ENCODE measurements around the gene SLC39A11. TPM values are rescaled to one million over a fixed set of nuclear protein-coding genes. Genes with fewer than 3 reads are reported as not detected.
"Not testable (repeated sequence)": the region's sequence is repeated elsewhere in the genome, so short reads cannot be mapped to it uniquely, and the experiment has no call there.

The SLC39A11 gene
- total RNA-seq, 3 donors from 2014 or later = 16.7 to 23.3 (median 20.1) TPM

DNA sequence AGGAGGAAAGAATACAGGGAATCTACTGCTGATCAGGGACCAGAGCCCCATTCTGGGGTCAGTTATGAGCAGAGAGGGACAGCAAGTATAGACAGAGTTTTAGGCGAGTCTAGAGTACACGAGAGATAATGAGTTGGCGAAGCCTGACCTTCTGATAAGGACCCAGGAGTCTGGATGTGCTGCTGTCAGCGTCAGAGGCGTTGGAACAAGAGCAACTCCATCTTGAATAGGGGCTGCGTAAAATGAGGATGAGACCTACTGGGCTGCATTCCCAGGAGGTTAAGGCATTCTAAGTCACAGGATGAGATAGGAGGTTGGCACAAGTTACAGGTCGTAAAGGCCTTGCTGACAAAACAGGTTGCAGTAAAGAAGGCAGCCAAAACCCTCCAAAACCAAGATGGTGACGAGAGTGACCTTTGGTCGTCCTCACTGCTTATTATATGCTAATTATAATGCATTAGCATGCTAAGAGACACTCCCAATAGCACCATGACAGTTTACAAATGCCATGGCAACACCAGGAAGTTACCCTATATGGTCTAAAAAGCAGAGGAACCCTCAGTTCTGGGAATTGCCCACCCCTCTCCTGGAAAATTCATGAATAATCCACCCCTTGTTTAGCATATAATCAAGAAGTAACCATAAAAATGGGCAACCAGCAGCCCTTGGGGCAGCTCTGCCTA is 330.5 kb downstream of the SLC39A11 start:
- not testable (repeated sequence) for H3K27me3 Mint-ChIP-seq (ENCODE audit: low read depth); H3K4me1 Mint-ChIP-seq (ENCODE audit: low read depth); DNase-seq; ATAC-seq; H3K9me3 Mint-ChIP-seq; H3K4me3 Mint-ChIP-seq; H3K36me3 Mint-ChIP-seq (ENCODE audit: insufficient read depth)

DNA sequence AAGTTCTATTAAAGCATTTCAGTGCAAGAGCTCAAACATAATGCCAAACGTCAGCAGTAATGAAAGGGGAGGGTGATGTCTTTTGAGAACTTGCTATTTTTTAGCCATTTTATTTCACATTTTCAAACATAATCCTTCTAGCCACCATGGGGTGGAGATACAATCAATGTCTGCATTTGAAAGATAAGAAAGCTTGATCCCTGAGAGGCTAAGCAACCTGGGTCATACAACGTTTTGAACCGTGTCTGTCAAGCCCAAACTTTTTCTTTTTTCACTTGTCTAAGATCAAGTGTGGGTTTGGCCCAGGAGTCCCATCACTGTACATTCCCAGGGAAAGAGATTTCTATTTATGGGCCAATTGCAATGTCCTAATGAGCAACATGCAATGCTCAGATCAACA is 331.1 kb downstream of the SLC39A11 start:
- peaks cover 2% of the 10 kb centered on the region for H3K36me3 Mint-ChIP-seq (ENCODE audit: insufficient read depth)
- H3K4me1 Mint-ChIP-seq (ENCODE audit: low read depth) = no peaks in the 10 kb centered on the region
- no peak for ATAC-seq
- H3K9me3 Mint-ChIP-seq = peaks cover 2% of the 10 kb centered on the region
- no peak overlapping the region for H3K4me3 Mint-ChIP-seq
- H3K27me3 Mint-ChIP-seq (ENCODE audit: low read depth) = no peaks in the 10 kb centered on the region
- DNase-seq = no peak

DNA sequence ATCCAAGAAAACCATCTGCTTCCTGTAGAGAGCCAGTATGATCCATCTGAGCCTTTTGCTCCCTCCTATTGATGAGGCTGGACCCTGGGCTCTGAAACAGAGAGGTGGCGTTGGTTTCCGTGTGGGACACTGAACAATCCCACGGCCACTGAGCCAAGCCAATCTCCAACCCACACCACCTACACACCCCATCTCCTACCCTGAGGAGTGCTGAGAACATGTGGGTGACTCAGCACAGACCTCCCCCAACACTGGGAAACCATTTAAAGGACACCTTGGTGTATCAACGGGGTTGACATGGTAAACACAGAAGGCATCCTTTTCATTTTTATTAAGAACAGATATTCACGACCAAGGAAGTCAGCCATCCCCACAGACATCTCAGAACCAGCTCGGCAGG is 332.1 kb downstream of the SLC39A11 start:
- peaks cover 7% of the 10 kb centered on the region for H3K9me3 Mint-ChIP-seq
- DNase-seq (no peak), ATAC-seq (no peak)
- no peak overlapping the region for H3K4me3 Mint-ChIP-seq
- no peaks in the 10 kb centered on the region for H3K27me3 Mint-ChIP-seq (ENCODE audit: low read depth)
- peaks cover 8% of the 10 kb centered on the region for H3K36me3 Mint-ChIP-seq (ENCODE audit: insufficient read depth)
- no peaks in the 10 kb centered on the region for H3K4me1 Mint-ChIP-seq (ENCODE audit: low read depth)

DNA sequence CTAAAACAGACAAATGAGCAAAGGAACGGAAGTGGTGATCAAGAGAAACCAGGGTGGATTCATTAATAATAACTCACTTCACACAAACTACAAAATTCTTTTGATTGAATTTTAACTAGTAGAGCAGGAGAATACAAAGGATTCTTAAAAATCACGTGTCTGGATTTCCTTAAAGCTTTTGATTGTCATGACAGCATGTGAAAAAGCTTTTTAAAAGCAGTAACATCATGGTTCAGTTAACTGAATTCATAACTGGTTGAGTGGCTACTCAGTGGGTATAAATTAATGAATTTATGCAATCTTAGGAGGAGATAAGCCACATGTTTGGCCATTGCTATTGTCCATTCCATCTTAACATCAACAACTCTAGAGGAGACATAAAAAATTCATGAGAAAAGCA is 333.2 kb downstream of the SLC39A11 start:
- Mint-ChIP-seq H3K27me3 (ENCODE audit: low read depth) (no peaks in the 10 kb centered on the region), H3K4me1 (ENCODE audit: low read depth) (no peaks in the 10 kb centered on the region), H3K9me3 (peaks cover 7% of the 10 kb centered on the region), H3K36me3 (ENCODE audit: insufficient read depth) (peaks cover 13% of the 10 kb centered on the region), H3K4me3 (no peak overlapping the region)
- DNase-seq = no peak
- ATAC-seq = no peak

DNA sequence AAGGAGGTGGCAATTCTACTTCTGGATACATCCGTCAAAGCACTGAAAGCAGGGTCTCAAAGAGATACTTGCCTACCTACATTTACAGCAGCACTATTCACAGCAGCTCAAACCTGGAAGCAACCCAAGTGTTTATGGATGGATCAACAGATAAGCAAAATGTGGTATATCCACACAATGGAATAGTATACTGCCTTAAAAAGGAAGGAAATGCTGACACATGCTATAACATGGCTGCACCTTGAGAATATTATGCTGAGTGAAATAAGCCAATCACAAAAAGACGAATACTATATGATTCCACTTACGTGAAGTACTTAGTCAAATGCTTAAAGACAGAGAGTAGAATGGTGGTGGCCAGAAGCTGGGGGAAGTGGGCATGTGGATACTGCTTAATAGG is 336.2 kb downstream of the SLC39A11 start:
- no peak overlapping the region for H3K4me3 Mint-ChIP-seq
- no peak for ATAC-seq
- no peak for DNase-seq
- no peaks in the 10 kb centered on the region for H3K27me3 Mint-ChIP-seq (ENCODE audit: low read depth)
- no peaks in the 10 kb centered on the region for H3K4me1 Mint-ChIP-seq (ENCODE audit: low read depth)
- peaks cover 7% of the 10 kb centered on the region for H3K9me3 Mint-ChIP-seq
- peaks cover 13% of the 10 kb centered on the region for H3K36me3 Mint-ChIP-seq (ENCODE audit: insufficient read depth)

DNA sequence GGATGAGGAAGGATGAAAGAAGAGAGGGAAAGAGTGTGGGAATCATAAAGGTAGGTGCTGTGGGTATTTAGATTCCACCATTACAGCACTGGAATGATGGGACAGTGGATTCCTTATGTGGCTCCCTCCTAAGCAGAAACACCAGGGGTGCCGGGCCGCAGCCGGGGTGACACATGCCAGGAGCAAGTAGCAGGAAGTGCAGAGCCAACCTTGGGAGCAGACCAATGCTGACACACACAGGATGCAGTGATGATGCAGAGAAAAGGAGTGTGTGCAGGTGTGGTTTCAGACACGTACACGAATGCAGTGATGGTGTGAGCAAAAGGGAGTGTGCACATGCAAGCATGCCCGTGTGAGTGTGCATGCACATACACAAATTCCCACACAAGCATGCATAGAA is 338.0 kb downstream of the SLC39A11 start:
- ATAC-seq (no peak), DNase-seq (no peak)
- H3K27me3 Mint-ChIP-seq (ENCODE audit: low read depth) = no peaks in the 10 kb centered on the region
- H3K36me3 Mint-ChIP-seq (ENCODE audit: insufficient read depth) = peaks cover 13% of the 10 kb centered on the region
- no peak overlapping the region for H3K4me3 Mint-ChIP-seq
- H3K4me1 Mint-ChIP-seq (ENCODE audit: low read depth) = no peaks in the 10 kb centered on the region
- peaks cover 7% of the 10 kb centered on the region for H3K9me3 Mint-ChIP-seq

DNA sequence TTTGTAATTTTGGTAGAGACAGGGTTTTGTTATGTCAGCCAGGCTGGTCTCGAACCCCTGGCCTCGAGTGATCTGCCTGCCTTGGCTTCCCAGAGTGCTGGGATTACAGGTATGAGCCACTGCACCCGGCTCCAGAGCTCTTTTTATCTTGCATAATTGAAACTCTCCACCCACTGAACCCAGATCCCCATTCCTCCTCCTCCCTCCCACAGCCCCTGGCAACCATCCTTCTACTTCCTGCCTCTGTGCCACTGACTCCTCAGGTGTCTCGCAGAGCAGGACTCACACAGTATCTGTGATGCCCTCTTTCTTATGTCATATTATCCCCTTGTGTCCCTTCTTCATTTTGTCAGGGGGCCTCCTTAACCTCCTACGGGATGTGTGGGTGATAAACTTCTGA is 340.7 kb downstream of the SLC39A11 start:
- DNase-seq (no peak), ATAC-seq (no peak)
- no peaks in the 10 kb centered on the region for H3K27me3 Mint-ChIP-seq (ENCODE audit: low read depth)
- no peaks in the 10 kb centered on the region for H3K4me1 Mint-ChIP-seq (ENCODE audit: low read depth)
- peaks cover 13% of the 10 kb centered on the region for H3K36me3 Mint-ChIP-seq (ENCODE audit: insufficient read depth)
- H3K4me3 Mint-ChIP-seq = no peak overlapping the region
- H3K9me3 Mint-ChIP-seq = peaks cover 7% of the 10 kb centered on the region

DNA sequence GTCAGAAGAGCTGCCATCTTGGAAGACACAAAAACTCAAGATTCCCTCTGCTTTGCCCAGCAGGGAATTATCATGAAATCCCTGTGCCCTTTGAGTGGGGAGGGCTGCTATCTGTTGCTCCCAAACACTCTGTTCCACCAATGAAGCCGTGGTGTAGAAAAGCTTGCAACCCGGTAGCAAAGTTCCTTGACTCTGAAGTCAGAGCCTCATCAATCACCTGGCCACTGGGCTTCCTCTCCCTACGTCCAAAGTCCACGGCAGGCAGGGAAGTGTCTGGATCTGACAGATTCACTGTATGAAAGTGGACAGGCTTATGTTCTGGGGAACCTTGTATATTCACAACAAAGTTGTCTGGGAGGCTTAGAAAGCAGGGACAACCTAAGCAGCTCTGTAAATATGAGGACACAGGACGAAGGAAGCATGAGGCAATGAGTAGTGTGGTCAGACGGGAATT is 343.3 kb downstream of the SLC39A11 start:
- ATAC-seq (no peak), DNase-seq (no peak)
- Mint-ChIP-seq H3K27me3 (ENCODE audit: low read depth) (no peaks in the 10 kb centered on the region), H3K9me3 (no peaks in the 10 kb centered on the region), H3K4me3 (no peak overlapping the region), H3K36me3 (ENCODE audit: insufficient read depth) (no peaks in the 10 kb centered on the region), H3K4me1 (ENCODE audit: low read depth) (no peaks in the 10 kb centered on the region)

DNA sequence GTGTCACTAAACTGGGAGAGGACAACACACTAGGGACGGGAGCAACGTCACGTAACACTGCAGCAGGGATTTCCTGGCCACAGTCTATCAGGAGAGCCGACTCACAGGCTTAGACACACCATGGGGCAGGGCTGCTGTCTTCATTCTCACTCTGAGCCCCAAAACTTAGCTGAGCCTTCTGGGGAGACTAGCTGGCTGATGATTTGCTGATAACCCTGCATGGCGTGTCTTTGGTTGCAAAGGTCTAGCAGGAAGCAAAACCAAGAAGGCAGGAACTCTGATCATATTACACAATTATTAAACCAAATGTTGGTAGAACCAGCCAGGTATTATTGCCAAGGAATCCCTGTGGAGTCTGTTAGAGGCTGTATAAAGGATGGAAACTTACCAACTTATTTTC is 345.0 kb downstream of the SLC39A11 start:
- Mint-ChIP-seq H3K27me3 (ENCODE audit: low read depth) (no peaks in the 10 kb centered on the region), H3K9me3 (no peaks in the 10 kb centered on the region), H3K4me1 (ENCODE audit: low read depth) (no peaks in the 10 kb centered on the region), H3K4me3 (no peak overlapping the region), H3K36me3 (ENCODE audit: insufficient read depth) (no peaks in the 10 kb centered on the region)
- no peak for ATAC-seq
- no peak for DNase-seq

DNA sequence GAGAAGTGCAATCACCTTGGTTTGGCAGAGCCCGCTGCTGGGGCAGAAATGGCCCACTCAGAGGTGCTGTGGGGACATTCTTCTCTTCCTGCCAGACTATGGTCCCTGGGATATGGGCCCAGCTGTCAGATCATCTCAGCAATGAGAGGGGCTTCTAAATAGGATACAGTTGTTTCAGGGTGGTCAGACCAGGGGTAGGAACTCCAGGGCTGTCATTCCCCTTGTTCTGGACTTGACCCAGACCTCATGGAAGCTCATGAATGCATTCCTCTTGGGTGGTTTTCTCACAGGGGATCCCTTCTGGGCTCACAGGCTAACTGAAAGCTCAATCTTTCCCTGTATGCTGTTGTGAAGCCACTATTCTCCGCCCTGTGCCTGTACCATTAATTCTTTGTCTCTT is 347.2 kb downstream of the SLC39A11 start:
- H3K27me3 Mint-ChIP-seq (ENCODE audit: low read depth) = no peaks in the 10 kb centered on the region
- H3K4me1 Mint-ChIP-seq (ENCODE audit: low read depth) = no peaks in the 10 kb centered on the region
- ATAC-seq = no peak
- DNase-seq = no peak
- H3K4me3 Mint-ChIP-seq = no peak overlapping the region
- no peaks in the 10 kb centered on the region for H3K36me3 Mint-ChIP-seq (ENCODE audit: insufficient read depth)
- H3K9me3 Mint-ChIP-seq = no peaks in the 10 kb centered on the region

DNA sequence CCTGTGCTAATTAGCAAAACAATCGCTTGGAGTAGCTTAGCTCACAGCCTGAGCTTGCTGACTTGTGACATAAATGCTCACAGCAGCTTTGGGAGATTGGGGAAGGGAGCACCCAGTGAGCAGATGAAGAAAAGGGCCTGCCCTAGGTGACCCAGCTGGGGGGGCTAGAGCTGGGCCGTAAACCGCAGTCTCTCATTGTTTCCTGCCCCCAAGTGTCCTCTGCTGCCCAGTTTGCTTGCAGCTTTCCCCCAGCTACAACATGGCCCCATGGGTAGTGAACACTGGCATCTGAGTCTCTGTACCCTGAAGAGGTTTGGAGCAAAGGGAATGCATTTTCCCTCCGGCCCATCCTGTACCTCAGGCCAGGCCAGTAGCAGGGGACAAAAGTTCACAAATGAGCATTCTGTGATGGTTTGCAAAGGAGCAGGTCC is 349.4 kb downstream of the SLC39A11 start:
- no peaks in the 10 kb centered on the region for H3K9me3 Mint-ChIP-seq
- no peaks in the 10 kb centered on the region for H3K27me3 Mint-ChIP-seq (ENCODE audit: low read depth)
- ATAC-seq (no peak), DNase-seq (no peak)
- H3K4me3 Mint-ChIP-seq = no peak overlapping the region
- no peaks in the 10 kb centered on the region for H3K4me1 Mint-ChIP-seq (ENCODE audit: low read depth)
- no peaks in the 10 kb centered on the region for H3K36me3 Mint-ChIP-seq (ENCODE audit: insufficient read depth)

DNA sequence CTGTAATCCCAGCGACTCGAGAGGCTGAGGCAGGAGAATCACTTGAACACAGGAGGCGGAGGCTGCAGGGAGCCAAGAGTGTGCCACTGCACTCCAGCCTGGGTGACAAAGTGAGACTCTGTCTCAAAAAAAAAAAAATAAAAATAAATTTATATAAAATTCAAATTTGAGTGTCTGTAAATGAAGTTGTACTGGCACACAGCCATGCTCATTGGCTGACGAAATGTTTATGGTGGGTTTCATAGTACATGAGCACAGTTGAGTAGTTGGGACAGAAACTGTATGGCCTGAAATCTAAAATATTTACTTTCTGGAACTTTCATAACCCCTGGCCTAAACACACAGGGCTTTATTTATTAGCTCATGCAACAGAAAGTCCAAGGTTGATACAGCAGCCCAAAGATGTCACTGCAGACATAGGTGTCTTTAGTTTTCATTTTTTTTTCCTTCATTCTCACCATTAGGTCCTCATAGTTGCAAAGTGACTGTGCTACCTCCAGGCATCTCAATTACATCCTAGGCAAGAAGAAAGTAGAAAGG is 355.3 kb downstream of the SLC39A11 start:
- Mint-ChIP-seq H3K4me3 (no peak overlapping the region), H3K27me3 (ENCODE audit: low read depth) (no peaks in the 10 kb centered on the region), H3K4me1 (ENCODE audit: low read depth) (no peaks in the 10 kb centered on the region), H3K9me3 (no peaks in the 10 kb centered on the region), H3K36me3 (ENCODE audit: insufficient read depth) (peaks cover 13% of the 10 kb centered on the region)
- ATAC-seq (no peak), DNase-seq (no peak)

DNA sequence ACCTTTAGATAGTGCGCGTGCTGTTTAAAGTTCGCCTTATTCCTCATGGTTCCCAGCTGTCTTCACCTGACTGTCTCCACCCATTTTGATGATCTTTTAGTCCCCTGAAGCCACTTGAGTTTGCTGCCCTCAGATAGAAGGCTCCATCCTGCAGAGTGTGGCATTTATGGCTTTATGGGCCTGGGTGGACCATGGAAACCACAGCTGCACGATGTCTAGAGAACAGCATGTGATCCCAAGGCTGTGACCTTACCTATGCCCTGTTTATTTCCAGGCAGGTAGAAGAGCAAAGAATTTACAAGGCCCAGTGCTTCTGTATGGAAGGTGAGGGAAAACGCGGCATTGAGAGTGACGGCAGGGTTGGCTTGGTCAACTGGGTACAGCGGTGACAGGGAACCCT is 356.9 kb downstream of the SLC39A11 start:
- H3K4me3 Mint-ChIP-seq = no peak overlapping the region
- no peaks in the 10 kb centered on the region for H3K4me1 Mint-ChIP-seq (ENCODE audit: low read depth)
- ATAC-seq (no peak), DNase-seq (no peak)
- peaks cover 13% of the 10 kb centered on the region for H3K36me3 Mint-ChIP-seq (ENCODE audit: insufficient read depth)
- no peaks in the 10 kb centered on the region for H3K27me3 Mint-ChIP-seq (ENCODE audit: low read depth)
- no peaks in the 10 kb centered on the region for H3K9me3 Mint-ChIP-seq

DNA sequence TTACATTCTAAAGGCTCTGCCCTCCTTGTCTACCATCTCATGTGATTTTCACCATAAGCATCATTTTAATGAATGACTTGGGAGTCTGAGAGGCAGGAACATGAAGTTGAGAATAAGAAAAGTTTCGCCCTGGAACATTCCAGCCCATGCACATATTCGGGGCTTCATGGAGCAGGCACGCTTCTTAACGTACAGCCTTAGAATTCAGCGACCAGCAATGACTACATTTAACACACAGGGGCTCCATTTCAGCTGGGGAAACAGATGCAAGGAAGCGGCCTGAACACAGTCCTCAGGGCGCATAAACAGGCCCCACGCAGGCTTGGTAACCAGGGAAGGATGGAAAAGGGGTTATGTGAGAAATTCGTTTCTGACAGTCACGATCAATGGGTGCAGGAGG is 357.4 kb downstream of the SLC39A11 start:
- Mint-ChIP-seq H3K27me3 (ENCODE audit: low read depth) (no peaks in the 10 kb centered on the region), H3K9me3 (no peaks in the 10 kb centered on the region), H3K4me3 (no peak overlapping the region), H3K4me1 (ENCODE audit: low read depth) (no peaks in the 10 kb centered on the region), H3K36me3 (ENCODE audit: insufficient read depth) (peaks cover 13% of the 10 kb centered on the region)
- no peak for ATAC-seq
- DNase-seq = no peak

DNA sequence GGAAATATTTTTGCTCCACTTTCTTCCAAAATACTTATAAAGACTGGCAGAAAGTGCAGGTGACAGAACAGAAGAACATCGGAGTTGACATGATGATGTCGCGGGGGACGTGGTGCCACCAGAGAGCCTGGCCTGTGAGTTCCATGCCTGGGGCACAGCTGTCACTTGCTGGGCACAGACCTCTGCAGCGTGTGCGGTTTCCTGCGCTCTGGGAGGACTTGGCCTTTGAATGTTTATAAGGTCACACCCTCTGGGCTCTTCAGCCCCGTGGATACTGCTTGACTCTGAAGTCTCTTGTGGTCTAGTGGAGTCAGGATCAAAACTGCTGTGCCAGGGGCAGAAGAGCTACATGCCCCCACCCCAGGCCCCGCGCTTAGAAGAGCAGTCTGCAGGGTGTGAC is 357.9 kb downstream of the SLC39A11 start:
- DNase-seq (no peak), ATAC-seq (no peak)
- no peaks in the 10 kb centered on the region for H3K27me3 Mint-ChIP-seq (ENCODE audit: low read depth)
- no peaks in the 10 kb centered on the region for H3K4me1 Mint-ChIP-seq (ENCODE audit: low read depth)
- H3K4me3 Mint-ChIP-seq = no peak overlapping the region
- H3K9me3 Mint-ChIP-seq = no peaks in the 10 kb centered on the region
- peaks cover 13% of the 10 kb centered on the region for H3K36me3 Mint-ChIP-seq (ENCODE audit: insufficient read depth)
